Nephron progenitor cell (in vitro differentiated cells): ENCODE measurements around the gene SNX21.
A peak's percentile ranks its signal among the peaks of the same experiment; 100 is the strongest.
"Not testable (repeated sequence)": the region's sequence is repeated elsewhere in the genome, so short reads cannot be mapped to it uniquely, and the experiment has no call there.

ENCODE experiments used
- DNase-seq: peaks from one replicate; pipeline ENCODE4 v3.0.0; 2021
- H3K27ac Mint-ChIP-seq: 2 replicates; pipeline ENCODE4 v1.8.0; 2021; ENCODE audit warnings: mild to moderate bottlenecking, moderate library complexity, mixed read lengths
- H3K27me3 Mint-ChIP-seq: 2 replicates; pipeline ENCODE4 v1.8.0; 2021; ENCODE audit warnings: mild to moderate bottlenecking, low read depth, mixed read lengths; ENCODE audit not compliant: poor library complexity
- H3K36me3 Mint-ChIP-seq: 2 replicates; pipeline ENCODE4 v1.8.0; 2021; ENCODE audit warnings: low read depth, mixed read lengths
- H3K4me1 Mint-ChIP-seq: 2 replicates; pipeline ENCODE4 v1.8.0; 2021; ENCODE audit warnings: mixed read lengths
- H3K4me3 Mint-ChIP-seq: 2 replicates; pipeline ENCODE4 v1.8.0; 2021; ENCODE audit warnings: mild to moderate bottlenecking, moderate library complexity, mixed read lengths
- H3K9me3 Mint-ChIP-seq: 2 replicates; pipeline ENCODE4 v1.8.0; 2021; ENCODE audit warnings: mild to moderate bottlenecking, moderate library complexity, mixed read lengths
- CTCF ChIP-seq: fragments of 200-600 bp; sonication (generic); IDR thresholded peaks from 2 replicates; pipeline ENCODE4 v1.5.0; 2021; ENCODE audit warnings: antibody characterized with exemption

The SNX21 gene

GRCh38 chr20:45833030-45833882, at the start of gene SNX21:
SNX21 (plus strand) TSS chr20:45833799; CDS start chr20:45833920, 121 bp downstream.
- Mint-ChIP-seq H3K27ac (peak within 1 kb of the TSS; percentile 53), H3K36me3 (peaks cover 9% of the 10 kb centered on the region), H3K9me3 (no peaks in the 10 kb centered on the region), H3K27me3 (peaks cover 8% of the 10 kb centered on the region), H3K4me3 (peak within 1 kb of the TSS; percentile 81), H3K4me1 (peaks cover 37% of the 10 kb centered on the region)
- TF ChIP-seq CTCF: no peak
- DNase-seq: peak; percentile 84

GRCh38 chr20:45788351-45788750, 45.2 kb upstream of the SNX21 start:
- H3K27me3 Mint-ChIP-seq: peaks cover 28% of the 10 kb centered on the region
- H3K36me3 Mint-ChIP-seq: peaks cover 3% of the 10 kb centered on the region
- no peaks in the 10 kb centered on the region for H3K9me3 Mint-ChIP-seq
- DNase-seq: no peak
- no peak for TF ChIP-seq CTCF
- H3K4me3 Mint-ChIP-seq: no peak overlapping the region
- no peak overlapping the region for H3K27ac Mint-ChIP-seq
- peaks cover 13% of the 10 kb centered on the region for H3K4me1 Mint-ChIP-seq

GRCh38 chr20:45792317-45793118, 41.1 kb upstream of the SNX21 start:
- H3K27ac Mint-ChIP-seq: no peak overlapping the region
- H3K27me3 Mint-ChIP-seq: peaks cover 18% of the 10 kb centered on the region
- H3K36me3 Mint-ChIP-seq: peaks cover 38% of the 10 kb centered on the region
- peaks cover 13% of the 10 kb centered on the region for H3K4me1 Mint-ChIP-seq
- TF ChIP-seq CTCF: no peak
- H3K4me3 Mint-ChIP-seq: peak overlapping the region; percentile 86
- no peaks in the 10 kb centered on the region for H3K9me3 Mint-ChIP-seq
- DNase-seq: no peak

GRCh38 chr20:45796337-45797065, 37.1 kb upstream of the SNX21 start:
- TF ChIP-seq CTCF: no peak
- Mint-ChIP-seq H3K27me3 (peaks cover 4% of the 10 kb centered on the region), H3K4me1 (peaks cover 11% of the 10 kb centered on the region), H3K9me3 (no peaks in the 10 kb centered on the region), H3K36me3 (peaks cover 45% of the 10 kb centered on the region), H3K27ac (no peak overlapping the region), H3K4me3 (no peak overlapping the region)
- no peak for DNase-seq

GRCh38 chr20:45797510-45797909, 36.1 kb upstream of the SNX21 start:
- H3K4me3 Mint-ChIP-seq, H3K27me3 Mint-ChIP-seq, H3K4me1 Mint-ChIP-seq, DNase-seq, H3K27ac Mint-ChIP-seq, H3K9me3 Mint-ChIP-seq: not testable (repeated sequence)
- peaks cover 54% of the 10 kb centered on the region for H3K36me3 Mint-ChIP-seq

- not testable (repeated sequence) for DNase-seq, H3K27ac Mint-ChIP-seq, H3K4me3 Mint-ChIP-seq, H3K4me1 Mint-ChIP-seq, H3K27me3 Mint-ChIP-seq, H3K9me3 Mint-ChIP-seq
- peaks cover 54% of the 10 kb centered on the region for H3K36me3 Mint-ChIP-seq
Observed at GRCh38 chr20:45797955-45798354, 35.6 kb upstream of the SNX21 start.
